Stimulated activated naive CD8-positive, alpha-beta T cell treated with anti-CD3 and anti-CD28 coated beads, Interleukin-15, Interleukin-2, amounts not matched to agents 100 ng/mL and 50 ng/mL, for 24 hours (primary cell): ENCODE data around the gene IGSF6.
"Not testable (repeated sequence)": the region's sequence is repeated elsewhere in the genome, so short reads cannot be mapped to it uniquely, and the experiment has no call there.

Experiments used
- H3K27ac Mint-ChIP-seq: one replicate; pipeline ENCODE4 v1.8.0; 2021; ENCODE audit warnings: mild to moderate bottlenecking, mixed read lengths
- H3K27me3 Mint-ChIP-seq: one replicate; pipeline ENCODE4 v1.8.0; 2021; ENCODE audit warnings: mixed read lengths
- H3K36me3 Mint-ChIP-seq: one replicate; pipeline ENCODE4 v1.8.0; 2021; ENCODE audit warnings: low read depth, mixed read lengths
- H3K4me1 Mint-ChIP-seq: one replicate; pipeline ENCODE4 v1.8.0; 2021; ENCODE audit warnings: low read depth, mixed read lengths
- H3K4me3 Mint-ChIP-seq: one replicate; pipeline ENCODE4 v1.8.0; 2021; ENCODE audit warnings: mild to moderate bottlenecking, mixed read lengths
- H3K9me3 Mint-ChIP-seq: one replicate; pipeline ENCODE4 v1.8.0; 2021; ENCODE audit warnings: mixed read lengths

Gene IGSF6

GRCh38 chr16:21645261-21645721 is 7.1 kb downstream of the IGSF6 start:
- Mint-ChIP-seq H3K36me3 (no peaks in the 10 kb centered on the region), H3K27ac (peak overlapping the region; percentile 79), H3K27me3 (no peaks in the 10 kb centered on the region), H3K9me3 (no peaks in the 10 kb centered on the region), H3K4me1 (peaks cover 61% of the 10 kb centered on the region), H3K4me3 (peak overlapping the region; percentile 82)

GRCh38 chr16:21644674-21645073 is 7.7 kb downstream of the IGSF6 start:
- no peaks in the 10 kb centered on the region for H3K36me3 Mint-ChIP-seq
- H3K4me3 Mint-ChIP-seq: peak overlapping the region; percentile 82
- H3K27ac Mint-ChIP-seq: peak overlapping the region; percentile 79
- peaks cover 61% of the 10 kb centered on the region for H3K4me1 Mint-ChIP-seq
- no peaks in the 10 kb centered on the region for H3K9me3 Mint-ChIP-seq
- H3K27me3 Mint-ChIP-seq: no peaks in the 10 kb centered on the region

GRCh38 chr16:21643785-21644184 is 8.6 kb downstream of the IGSF6 start:
- Mint-ChIP-seq H3K27me3 (no peaks in the 10 kb centered on the region), H3K36me3 (no peaks in the 10 kb centered on the region), H3K27ac (no peak overlapping the region), H3K9me3 (no peaks in the 10 kb centered on the region), H3K4me3 (peak overlapping the region; percentile 9), H3K4me1 (peaks cover 63% of the 10 kb centered on the region)

- Mint-ChIP-seq H3K4me1 (peaks cover 63% of the 10 kb centered on the region), H3K4me3 (no peak overlapping the region), H3K27ac (no peak overlapping the region), H3K36me3 (no peaks in the 10 kb centered on the region), H3K9me3 (no peaks in the 10 kb centered on the region), H3K27me3 (no peaks in the 10 kb centered on the region)
Measured at GRCh38 chr16:21642861-21643260, 9.5 kb downstream of the IGSF6 start.

- peaks cover 57% of the 10 kb centered on the region for H3K4me1 Mint-ChIP-seq
- H3K36me3 Mint-ChIP-seq: no peaks in the 10 kb centered on the region
- H3K27ac Mint-ChIP-seq: no peak overlapping the region
- no peaks in the 10 kb centered on the region for H3K9me3 Mint-ChIP-seq
- H3K27me3 Mint-ChIP-seq: no peaks in the 10 kb centered on the region
- H3K4me3 Mint-ChIP-seq: no peak overlapping the region
Measured at GRCh38 chr16:21641916-21642315, 10.5 kb downstream of the IGSF6 start.

- no peak overlapping the region for H3K4me3 Mint-ChIP-seq
- H3K27ac Mint-ChIP-seq: no peak overlapping the region
- H3K4me1 Mint-ChIP-seq: peaks cover 34% of the 10 kb centered on the region
- H3K27me3 Mint-ChIP-seq: no peaks in the 10 kb centered on the region
- H3K36me3 Mint-ChIP-seq: peaks cover 20% of the 10 kb centered on the region
- H3K9me3 Mint-ChIP-seq: no peaks in the 10 kb centered on the region
Measured at GRCh38 chr16:21639493-21639892, 12.9 kb downstream of the IGSF6 start.

- Mint-ChIP-seq H3K4me3 (no peak overlapping the region), H3K27me3 (no peaks in the 10 kb centered on the region), H3K36me3 (peaks cover 20% of the 10 kb centered on the region), H3K4me1 (peaks cover 35% of the 10 kb centered on the region), H3K27ac (peak overlapping the region; percentile 50), H3K9me3 (no peaks in the 10 kb centered on the region)
Measured at GRCh38 chr16:21638573-21638975, 13.8 kb downstream of the IGSF6 start.

- no peaks in the 10 kb centered on the region for H3K27me3 Mint-ChIP-seq
- H3K36me3 Mint-ChIP-seq: peaks cover 23% of the 10 kb centered on the region
- H3K9me3 Mint-ChIP-seq: no peaks in the 10 kb centered on the region
- peaks cover 40% of the 10 kb centered on the region for H3K4me1 Mint-ChIP-seq
- H3K27ac Mint-ChIP-seq: no peak overlapping the region
- H3K4me3 Mint-ChIP-seq: no peak overlapping the region
Measured at GRCh38 chr16:21637032-21637968, 15.1 kb downstream of the IGSF6 start.

- not testable (repeated sequence) for H3K9me3 Mint-ChIP-seq, H3K27ac Mint-ChIP-seq, H3K4me3 Mint-ChIP-seq, H3K27me3 Mint-ChIP-seq
- Mint-ChIP-seq H3K4me1 (peaks cover 45% of the 10 kb centered on the region), H3K36me3 (peaks cover 24% of the 10 kb centered on the region)
Measured at GRCh38 chr16:21635694-21636093, 16.7 kb downstream of the IGSF6 start.

- no peak overlapping the region for H3K27ac Mint-ChIP-seq
- peaks cover 41% of the 10 kb centered on the region for H3K4me1 Mint-ChIP-seq
Measured at GRCh38 chr16:21634216-21634615, 18.2 kb downstream of the IGSF6 start.

GRCh38 chr16:21631951-21632575 is 20.3 kb downstream of the IGSF6 start:
- Mint-ChIP-seq H3K36me3 (peaks cover 47% of the 10 kb centered on the region), H3K27ac (peak overlapping the region; percentile 73), H3K4me1 (peaks cover 26% of the 10 kb centered on the region)
- not testable (repeated sequence) for H3K27me3 Mint-ChIP-seq, H3K4me3 Mint-ChIP-seq, H3K9me3 Mint-ChIP-seq

More at GRCh38 chr16:21634216-21634615, 18.2 kb downstream of the IGSF6 start:
- Mint-ChIP-seq H3K4me3 (no peak overlapping the region), H3K27me3 (no peaks in the 10 kb centered on the region), H3K36me3 (peaks cover 31% of the 10 kb centered on the region), H3K9me3 (no peaks in the 10 kb centered on the region)

- not testable (repeated sequence) for H3K9me3 Mint-ChIP-seq, H3K27ac Mint-ChIP-seq, H3K4me3 Mint-ChIP-seq, H3K27me3 Mint-ChIP-seq
- Mint-ChIP-seq H3K36me3 (peaks cover 49% of the 10 kb centered on the region), H3K4me1 (peaks cover 33% of the 10 kb centered on the region)
Measured at GRCh38 chr16:21631376-21631775, 21.0 kb downstream of the IGSF6 start.

- H3K36me3 Mint-ChIP-seq: peaks cover 49% of the 10 kb centered on the region
- H3K9me3 Mint-ChIP-seq, H3K27me3 Mint-ChIP-seq, H3K27ac Mint-ChIP-seq, H3K4me3 Mint-ChIP-seq: not testable (repeated sequence)
- peaks cover 38% of the 10 kb centered on the region for H3K4me1 Mint-ChIP-seq
Measured at GRCh38 chr16:21630866-21631265, 21.5 kb downstream of the IGSF6 start.

- H3K36me3 Mint-ChIP-seq: peaks cover 47% of the 10 kb centered on the region
Measured at GRCh38 chr16:21629616-21630539, 22.5 kb downstream of the IGSF6 start.

More at GRCh38 chr16:21629616-21630539, 22.5 kb downstream of the IGSF6 start:
- peaks cover 48% of the 10 kb centered on the region for H3K4me1 Mint-ChIP-seq
- not testable (repeated sequence) for H3K27ac Mint-ChIP-seq, H3K9me3 Mint-ChIP-seq, H3K27me3 Mint-ChIP-seq, H3K4me3 Mint-ChIP-seq
